Activated CD4-positive, alpha-beta T cell treated with anti-CD3 and anti-CD28 coated beads, Interleukin-2, amount 50 U/mL, for 16 hours (primary cell): ENCODE measurements around the gene VWA3A.
"Not testable (repeated sequence)": the region's sequence is repeated elsewhere in the genome, so short reads cannot be mapped to it uniquely, and the experiment has no call there.

Experiments
- DNase-seq: peaks from one replicate; pipeline ENCODE4 v3.0.0-alpha.2; 2020

The VWA3A gene

DNA sequence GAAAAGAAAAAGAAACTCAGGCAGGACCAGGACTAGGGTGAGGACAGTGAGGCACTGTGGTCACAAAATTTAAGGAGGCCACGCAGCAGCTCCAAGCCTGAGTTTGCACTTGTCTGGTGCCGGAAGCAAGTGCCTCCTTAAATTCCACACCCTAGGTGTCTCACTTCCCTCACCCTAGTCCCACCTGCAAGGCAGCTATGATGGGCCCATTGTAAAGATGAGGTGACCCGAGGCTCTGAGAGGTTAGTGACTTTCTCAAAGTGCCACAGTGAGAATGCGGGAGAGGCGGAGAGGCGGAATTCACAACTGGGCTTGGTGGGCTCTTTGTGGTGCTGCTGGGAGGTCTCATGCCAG is 92.3 kb downstream of the VWA3A start:
- no peak for DNase-seq

- DNase-seq: no peak
Measured at GRCh38 chr16:22186517-22186916, 94.2 kb downstream of the VWA3A start.

- no peak for DNase-seq
Measured at GRCh38 chr16:22188267-22188594, 95.9 kb downstream of the VWA3A start.

- peak; percentile 77 for DNase-seq
Measured at GRCh38 chr16:22188595-22189442, 96.5 kb downstream of the VWA3A start.

DNA sequence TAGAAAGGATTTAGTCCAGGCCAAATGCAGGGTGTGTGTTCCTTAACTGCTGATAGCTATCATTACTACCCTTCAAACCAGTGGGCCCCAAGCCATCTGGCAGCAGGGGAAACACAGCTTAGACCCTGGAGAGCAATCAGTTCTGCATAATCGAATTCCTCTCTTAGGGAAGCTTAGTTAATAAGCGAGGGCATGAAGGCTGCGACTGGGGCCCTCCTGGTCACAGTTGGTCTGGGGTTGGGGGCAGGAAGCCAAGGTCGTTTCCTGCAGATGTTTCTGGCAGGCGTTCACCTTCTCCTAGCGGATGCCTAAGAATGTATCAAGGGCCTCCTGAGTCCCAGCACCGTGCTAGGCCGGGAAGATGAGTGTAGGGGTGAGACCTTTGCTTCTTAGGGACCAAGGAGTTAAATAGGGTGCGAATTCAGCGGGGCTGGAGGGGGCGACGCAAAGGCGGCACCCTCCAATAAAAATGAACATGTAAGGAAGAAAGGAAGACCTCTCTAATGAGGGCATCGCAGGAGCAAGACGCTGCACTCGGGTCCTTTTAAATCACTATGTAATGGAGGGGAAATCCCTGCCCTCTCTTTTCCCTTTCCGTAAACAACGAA is 97.2 kb downstream of the VWA3A start:
- DNase-seq: peak; percentile 34

GRCh38 chr16:22190081-22190775 is 97.9 kb downstream of the VWA3A start:
- DNase-seq: peak; percentile 77

- DNase-seq: peak; percentile 100
Measured at GRCh38 chr16:22190776-22191531, 98.6 kb downstream of the VWA3A start.

DNA sequence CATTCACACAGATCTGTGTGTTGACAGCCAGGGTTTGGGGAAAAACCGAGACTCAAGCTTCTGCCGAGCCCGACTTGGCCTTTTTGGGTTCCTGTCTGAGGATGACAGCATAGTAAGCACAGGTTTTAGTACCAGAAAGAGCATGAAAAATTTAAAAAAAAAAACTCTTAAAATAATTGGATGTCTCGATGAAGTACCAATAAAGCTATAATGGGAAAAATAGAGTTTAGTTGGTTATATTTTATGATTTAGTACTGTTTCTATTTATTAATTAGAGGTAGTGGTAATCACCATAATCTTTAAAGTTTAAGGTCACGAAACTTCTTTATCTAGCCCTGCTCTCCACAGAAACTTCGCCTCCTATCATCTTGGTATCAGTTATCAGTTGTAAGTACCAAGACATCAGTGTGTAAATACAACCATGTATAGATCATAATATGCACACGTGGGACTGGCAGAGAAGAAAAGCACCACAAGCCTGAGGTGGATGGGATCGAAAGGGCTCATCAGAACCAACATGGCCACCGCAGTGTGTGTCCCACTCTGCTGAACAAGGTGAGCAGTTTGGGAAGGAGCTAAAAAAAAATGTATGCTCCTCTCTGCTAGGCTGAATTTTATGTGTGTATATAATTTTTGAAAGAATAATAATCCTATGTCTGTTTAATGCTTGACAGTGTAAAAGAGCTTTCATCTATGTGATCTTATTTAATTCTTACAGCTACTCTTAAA is 99.4 kb downstream of the VWA3A start:
- DNase-seq: peak; percentile 39

DNA sequence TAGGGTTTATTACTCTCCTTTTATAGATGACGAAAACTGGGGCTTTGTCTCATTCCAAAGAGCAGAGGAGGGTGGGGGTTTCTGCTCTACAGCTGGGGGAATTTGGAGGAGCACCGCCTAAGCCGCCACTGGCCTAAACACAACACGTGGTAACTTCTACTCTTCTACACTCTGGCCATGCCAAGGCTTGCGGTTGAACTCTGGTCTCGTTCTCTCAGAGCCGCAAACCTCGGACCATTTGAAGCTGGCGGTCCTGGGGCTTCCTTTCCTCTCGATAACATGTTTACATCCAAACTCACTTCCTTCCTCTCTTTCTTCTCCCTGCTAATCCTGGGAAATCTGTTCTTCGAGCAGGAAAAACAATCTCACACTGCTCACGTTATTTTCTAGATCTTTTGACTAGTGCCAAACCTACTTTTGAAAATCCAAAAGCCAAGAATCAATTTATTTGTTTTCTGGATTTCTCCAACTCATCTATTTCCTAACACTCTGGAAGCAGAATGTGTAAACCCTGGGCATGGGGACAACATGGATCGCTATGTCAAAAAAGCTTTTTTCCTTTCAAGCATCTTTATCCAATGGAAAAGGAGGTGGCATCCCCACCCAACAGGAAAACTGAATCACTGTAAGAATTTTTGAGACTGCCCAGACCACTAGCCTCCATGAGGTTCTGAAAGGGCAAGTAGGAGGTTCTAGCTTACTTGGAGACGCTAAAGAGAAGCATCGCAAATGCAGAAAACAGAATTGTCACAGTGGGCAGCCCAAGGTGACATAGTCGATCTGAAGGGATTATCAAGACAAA is 100.1 kb downstream of the VWA3A start:
- peak; percentile 88 for DNase-seq

GRCh38 chr16:22193063-22193411 is 100.7 kb downstream of the VWA3A start:
- DNase-seq: no peak

DNA sequence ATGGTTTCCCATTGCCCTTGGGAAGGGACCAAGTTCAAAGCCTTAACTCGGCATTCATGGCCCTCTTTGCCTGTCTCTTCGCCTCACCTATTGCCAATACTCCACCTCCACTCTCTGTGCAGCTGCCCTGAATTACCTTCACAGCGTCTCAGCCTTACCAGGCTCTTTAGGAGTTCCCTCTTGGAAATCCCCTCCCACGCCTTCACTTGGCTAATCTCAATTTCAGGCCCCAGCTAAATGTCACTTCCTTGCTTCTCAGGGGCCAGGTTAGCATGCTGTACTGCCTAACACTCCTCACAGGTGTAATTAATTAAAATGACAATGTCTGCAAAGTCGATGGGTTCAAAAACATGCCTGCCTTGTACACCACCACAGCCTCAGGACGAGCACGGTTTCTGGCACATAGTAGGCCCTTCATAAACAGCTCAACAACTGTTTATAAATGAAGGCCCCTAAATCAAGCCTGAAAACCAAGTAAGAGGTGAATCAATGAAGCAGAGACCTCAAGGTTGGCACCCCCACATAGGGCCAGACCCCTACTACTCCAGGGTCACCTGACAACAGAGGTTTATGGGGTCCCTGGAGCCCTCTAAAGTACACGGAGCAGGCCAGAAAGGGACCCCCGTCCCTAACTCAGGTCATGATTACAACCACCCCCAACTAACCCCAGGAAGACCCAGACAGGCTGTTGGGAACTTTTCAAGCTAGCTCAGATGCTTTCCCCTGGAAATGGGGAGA is 102.5 kb downstream of the VWA3A start:
- DNase-seq: no peak

GRCh38 chr16:22195445-22195694 is 103.0 kb downstream of the VWA3A start:
- no peak for DNase-seq

- peak; percentile 91 for DNase-seq
Measured at GRCh38 chr16:22195695-22196558, 103.6 kb downstream of the VWA3A start.

DNA sequence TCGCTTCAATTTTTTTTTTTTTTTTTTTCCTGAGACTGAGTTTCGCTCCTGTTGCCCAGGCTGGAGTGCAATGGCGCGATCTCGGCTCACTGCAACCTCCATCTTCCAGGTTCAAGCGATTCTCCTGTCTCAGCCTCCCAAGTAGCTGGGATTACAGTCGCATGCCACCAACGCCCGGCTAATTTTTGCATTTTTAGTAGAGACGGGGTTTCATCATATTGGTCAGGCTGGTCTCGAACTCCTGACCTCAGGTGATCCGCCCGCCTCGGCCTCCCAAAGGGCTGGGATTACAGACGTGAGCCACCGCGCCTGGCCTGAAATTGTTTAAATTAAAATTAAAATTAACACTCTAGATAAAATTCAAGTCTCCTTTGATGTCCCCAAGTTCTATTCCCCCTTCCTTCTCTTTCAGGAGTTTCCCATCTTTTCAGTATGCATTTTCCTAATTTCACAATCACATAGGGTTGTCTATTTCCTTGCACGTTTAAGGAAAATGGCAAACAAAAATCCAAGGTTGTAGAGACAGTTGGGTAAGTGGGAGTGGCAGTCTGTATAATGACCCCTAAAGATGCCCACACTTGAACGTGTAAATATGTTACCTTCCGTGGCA is 104.3 kb downstream of the VWA3A start:
- DNase-seq: not testable (repeated sequence)

DNA sequence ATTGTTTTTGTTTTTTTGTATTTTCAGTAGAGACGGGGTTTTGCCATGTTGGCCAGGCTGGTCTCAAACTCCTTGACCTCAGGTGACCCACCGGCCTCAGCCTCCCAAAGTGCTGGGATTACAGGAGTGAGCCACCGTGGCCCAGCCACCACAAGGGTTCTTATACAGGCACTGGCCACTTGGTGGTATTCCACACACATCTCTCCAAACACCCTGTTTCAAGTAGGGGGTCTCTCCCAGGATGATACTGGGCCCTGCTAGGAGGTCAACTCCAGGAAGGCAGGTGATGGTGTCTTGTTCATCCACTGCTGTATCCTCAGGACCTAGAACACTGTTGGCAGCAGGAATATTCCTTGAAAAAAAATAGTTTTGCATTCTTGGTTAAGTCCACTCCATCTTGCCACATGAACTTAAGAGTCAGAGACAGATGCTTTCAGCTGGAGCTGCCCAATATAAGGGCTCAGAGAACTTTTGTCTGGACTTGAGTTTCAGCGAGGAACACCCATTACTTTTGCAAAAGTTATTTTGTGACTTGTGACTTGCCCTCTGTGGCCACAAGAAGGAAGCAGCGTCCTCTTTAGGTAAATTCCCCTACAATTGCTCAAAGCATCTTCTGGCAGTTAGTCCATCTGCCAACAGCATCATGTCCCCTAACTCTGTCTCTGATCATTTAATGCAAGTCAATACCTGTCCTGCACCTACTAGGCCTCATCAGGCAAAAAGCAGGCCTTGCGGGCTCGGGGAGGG is 106.4 kb downstream of the VWA3A start:
- no peak for DNase-seq

GRCh38 chr16:22202261-22202637 is 109.9 kb downstream of the VWA3A start:
- no peak for DNase-seq

- no peak for DNase-seq
Measured at GRCh38 chr16:22203091-22203490, 110.8 kb downstream of the VWA3A start.

- DNase-seq: no peak
Measured at GRCh38 chr16:22204091-22204655, 111.8 kb downstream of the VWA3A start.

GRCh38 chr16:22205577-22206012 is 113.3 kb downstream of the VWA3A start:
- no peak for DNase-seq
